ENCODE measurements around the gene EGFL8.
A peak's percentile ranks its signal among the peaks of the same experiment; 100 is the strongest.
"Not testable (repeated sequence)": the region's sequence is repeated elsewhere in the genome, so short reads cannot be mapped to it uniquely, and the experiment has no call there.

EGFL8 gene

GRCh38 chr6:32129297-32130088 is 34.9 kb upstream of the EGFL8 start:
- Mint-ChIP-seq H3K27ac (peak overlapping the region; percentile 95), H3K36me3 (peaks cover 27% of the 10 kb centered on the region), H3K9me3 (no peaks in the 10 kb centered on the region), H3K27me3 (peaks cover 18% of the 10 kb centered on the region), H3K4me3 (peak overlapping the region; percentile 96), H3K4me1 (peaks cover 46% of the 10 kb centered on the region)
- CTCF ChIA-PET = interaction anchor here (0.7 to 3.7 kb wide), 5 partner anchors 9 to 66 kb away, joined by 3 to 25 read pairs (median 4); partner anchors contain the start of gene GPSM3
- DNase-seq = no peak

GRCh38 chr6:32131439-32131948 is 32.9 kb upstream of the EGFL8 start:
- Mint-ChIP-seq H3K4me1 (peaks cover 38% of the 10 kb centered on the region), H3K9me3 (no peaks in the 10 kb centered on the region), H3K27ac (no peak overlapping the region), H3K27me3 (peaks cover 35% of the 10 kb centered on the region), H3K36me3 (peaks cover 20% of the 10 kb centered on the region), H3K4me3 (peak overlapping the region; percentile 28)
- no peak for DNase-seq
- CTCF ChIA-PET = interaction anchor here (1.1 to 1.9 kb wide), 2 partner anchors 13 to 64 kb away, joined by 3 to 4 read pairs; no protein-coding TSS in a partner anchor

- H3K27ac Mint-ChIP-seq = no peak overlapping the region
- CTCF ChIA-PET = interaction anchor here (1.1 to 1.9 kb wide), 2 partner anchors 13 to 63 kb away, joined by 3 to 4 read pairs; no protein-coding TSS in a partner anchor
- peaks cover 35% of the 10 kb centered on the region for H3K27me3 Mint-ChIP-seq
- H3K4me3 Mint-ChIP-seq = no peak overlapping the region
- H3K36me3 Mint-ChIP-seq = peaks cover 14% of the 10 kb centered on the region
- DNase-seq = no peak
- H3K9me3 Mint-ChIP-seq = no peaks in the 10 kb centered on the region
- H3K4me1 Mint-ChIP-seq = peaks cover 32% of the 10 kb centered on the region
Measured at GRCh38 chr6:32132110-32132509, 32.3 kb upstream of the EGFL8 start.

- Mint-ChIP-seq H3K36me3 (peaks cover 3% of the 10 kb centered on the region), H3K27me3 (peaks cover 35% of the 10 kb centered on the region), H3K4me3 (no peak overlapping the region), H3K4me1 (peaks cover 16% of the 10 kb centered on the region), H3K9me3 (no peaks in the 10 kb centered on the region), H3K27ac (no peak overlapping the region)
- DNase-seq = no peak
- CTCF ChIA-PET = no interaction called here
Measured at GRCh38 chr6:32133786-32134185, 30.6 kb upstream of the EGFL8 start.

DNA sequence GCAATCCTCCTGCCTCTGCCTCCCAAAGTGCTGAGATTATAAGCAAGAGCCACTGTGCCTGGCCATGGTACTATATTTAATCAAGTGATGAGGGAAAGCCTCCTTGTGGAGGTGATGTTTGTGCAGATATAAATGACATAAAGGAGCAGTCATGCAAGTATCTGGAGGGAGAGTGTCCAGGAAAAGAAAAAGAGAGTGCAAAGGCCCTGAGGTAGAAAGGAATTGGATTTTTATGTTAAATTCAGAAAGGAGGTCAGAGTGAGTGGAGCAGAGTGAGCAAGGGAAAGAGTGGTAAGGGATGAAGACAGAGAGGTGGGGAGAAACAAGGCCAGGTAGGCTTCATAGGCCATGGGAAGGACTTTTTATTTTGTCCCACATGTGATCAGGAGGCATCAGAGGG is 26.9 kb upstream of the EGFL8 start:
- Mint-ChIP-seq H3K9me3 (no peaks in the 10 kb centered on the region), H3K27ac (no peak overlapping the region), H3K4me1 (no peaks in the 10 kb centered on the region), H3K27me3 (peaks cover 32% of the 10 kb centered on the region), H3K4me3 (no peak overlapping the region), H3K36me3 (no peaks in the 10 kb centered on the region)
- CTCF ChIA-PET = no interaction called here
- DNase-seq = no peak

DNA sequence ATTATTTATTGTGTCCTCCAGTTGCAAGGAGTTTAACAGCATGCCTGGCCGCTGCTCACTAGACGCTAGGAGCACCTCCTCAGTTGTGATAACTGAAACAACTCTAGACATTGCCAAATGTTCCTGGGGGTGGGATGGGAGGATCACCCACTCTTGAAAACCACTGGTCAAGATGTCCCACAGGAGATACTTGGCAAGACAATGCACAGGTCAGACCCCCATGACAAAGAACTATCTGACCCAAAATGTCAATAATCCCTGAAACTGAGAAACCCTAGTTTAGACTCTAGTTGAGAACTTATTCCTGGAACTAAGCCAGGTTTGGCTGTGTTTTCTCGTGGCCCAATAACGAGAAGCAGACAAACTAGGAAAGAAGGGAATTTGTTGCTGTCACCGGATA is 24.8 kb upstream of the EGFL8 start:
- H3K27me3 Mint-ChIP-seq = peaks cover 25% of the 10 kb centered on the region

DNA sequence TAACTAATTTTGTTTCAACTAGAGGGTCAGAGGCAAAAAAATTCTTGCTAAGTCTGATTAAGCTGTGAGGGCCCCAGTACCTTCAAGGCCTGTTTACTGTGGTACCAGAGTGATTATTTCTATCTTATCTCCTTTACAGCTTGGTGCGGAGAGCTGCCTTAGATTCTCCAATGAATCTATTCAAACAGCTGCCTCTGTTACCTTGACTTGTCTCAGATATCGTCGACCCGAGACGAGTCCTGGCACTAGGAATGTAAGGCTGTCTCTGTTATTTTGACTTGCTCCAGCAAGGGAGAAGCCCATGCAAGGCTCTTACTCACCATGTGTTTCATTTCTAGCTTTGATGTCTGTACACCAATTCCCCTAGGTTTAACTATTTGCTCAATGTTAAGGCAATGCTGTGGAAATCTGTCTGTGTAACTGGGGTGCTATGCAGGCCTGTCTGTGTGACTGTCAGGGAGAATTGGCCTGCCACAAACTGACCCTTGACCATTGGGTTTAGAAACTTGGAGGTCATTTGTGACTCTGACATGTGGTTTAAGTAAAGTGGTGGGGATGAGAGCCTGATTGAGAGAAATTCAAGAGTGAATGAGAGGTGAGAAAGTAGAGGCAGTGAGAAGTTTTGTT is 23.9 kb upstream of the EGFL8 start:
- CTCF ChIA-PET = interaction anchor here (0.9 to 1.0 kb wide), 2 partner anchors 8 to 13 kb away, joined by 3 read pairs; partner anchors contain the start of gene ATF6B
- no peak for DNase-seq
- no peaks in the 10 kb centered on the region for H3K36me3 Mint-ChIP-seq
- H3K9me3 Mint-ChIP-seq = no peaks in the 10 kb centered on the region
- peaks cover 20% of the 10 kb centered on the region for H3K27me3 Mint-ChIP-seq
- no peaks in the 10 kb centered on the region for H3K4me1 Mint-ChIP-seq
- no peak overlapping the region for H3K27ac Mint-ChIP-seq
- no peak overlapping the region for H3K4me3 Mint-ChIP-seq

More for the DNA sequence above, 24.8 kb upstream of the EGFL8 start:
- Mint-ChIP-seq H3K27ac (no peak overlapping the region), H3K4me1 (no peaks in the 10 kb centered on the region), H3K36me3 (no peaks in the 10 kb centered on the region), H3K9me3 (no peaks in the 10 kb centered on the region), H3K4me3 (no peak overlapping the region)
- CTCF ChIA-PET = interaction anchor here (0.9 to 1.1 kb wide), 2 partner anchors 9 kb away, joined by 3 to 4 read pairs; partner anchors contain the start of gene FKBPL
- no peak for DNase-seq

- H3K27ac Mint-ChIP-seq, H3K9me3 Mint-ChIP-seq, H3K36me3 Mint-ChIP-seq, DNase-seq, CTCF ChIA-PET, H3K4me3 Mint-ChIP-seq: not testable (repeated sequence)
- peaks cover 51% of the 10 kb centered on the region for H3K27me3 Mint-ChIP-seq
- H3K4me1 Mint-ChIP-seq = peaks cover 15% of the 10 kb centered on the region
Measured at GRCh38 chr6:32144238-32144637, 20.2 kb upstream of the EGFL8 start.

DNA sequence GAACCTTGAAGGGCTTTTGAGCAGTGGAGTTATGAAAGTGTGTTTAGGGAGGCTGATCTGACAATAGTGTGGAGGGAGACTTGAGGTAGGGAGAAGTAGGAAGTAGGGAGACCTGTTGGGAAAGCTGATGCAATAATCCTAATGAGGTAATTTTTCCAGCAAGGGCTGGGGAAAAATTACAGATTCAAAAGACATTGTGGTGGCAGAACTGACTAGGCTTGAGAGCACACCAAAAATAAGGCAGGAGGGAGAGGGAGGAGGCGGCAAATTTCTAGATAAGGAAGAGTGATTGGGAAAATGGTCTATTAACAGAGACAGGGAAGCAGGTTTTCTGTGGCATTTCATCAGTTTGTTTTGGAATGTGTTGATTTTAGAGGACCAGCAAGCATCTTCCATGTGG is 18.1 kb upstream of the EGFL8 start:
- no peak overlapping the region for H3K4me3 Mint-ChIP-seq
- no peaks in the 10 kb centered on the region for H3K36me3 Mint-ChIP-seq
- H3K27ac Mint-ChIP-seq = no peak overlapping the region
- H3K27me3 Mint-ChIP-seq = peaks cover 69% of the 10 kb centered on the region
- H3K4me1 Mint-ChIP-seq = peaks cover 26% of the 10 kb centered on the region
- H3K9me3 Mint-ChIP-seq = no peaks in the 10 kb centered on the region
- DNase-seq = no peak
- CTCF ChIA-PET = interaction anchor here (1.0 to 1.2 kb wide), 2 partner anchors 12 to 35 kb away, joined by 3 read pairs; no protein-coding TSS in a partner anchor

DNA sequence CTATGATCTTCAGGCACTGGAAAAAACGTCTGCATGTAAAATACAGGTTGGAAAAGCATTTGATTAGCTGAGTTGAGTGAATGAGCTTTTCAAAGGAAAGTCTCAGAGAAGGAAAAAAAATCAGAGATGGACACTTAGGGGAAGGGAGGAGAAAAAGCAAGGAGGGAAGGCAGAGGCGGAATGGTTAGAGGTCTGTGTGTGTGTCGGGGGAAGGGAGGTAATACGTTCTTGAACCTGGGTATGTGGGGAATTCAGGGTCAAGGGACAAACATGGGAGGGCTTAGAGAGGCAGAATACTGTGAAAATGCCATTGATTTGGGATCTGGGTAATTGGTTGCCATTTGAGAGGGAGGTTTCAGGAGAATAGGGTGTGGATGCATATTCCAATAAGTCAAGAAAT is 17.7 kb upstream of the EGFL8 start:
- Mint-ChIP-seq H3K4me1 (peaks cover 28% of the 10 kb centered on the region), H3K4me3 (no peak overlapping the region), H3K27ac (no peak overlapping the region), H3K9me3 (no peaks in the 10 kb centered on the region), H3K27me3 (peaks cover 73% of the 10 kb centered on the region), H3K36me3 (no peaks in the 10 kb centered on the region)
- CTCF ChIA-PET = interaction anchor here (1.2 kb wide), 1 partner anchor 12 kb away, joined by 3 read pairs; no protein-coding TSS in a partner anchor
- no peak for DNase-seq

DNA sequence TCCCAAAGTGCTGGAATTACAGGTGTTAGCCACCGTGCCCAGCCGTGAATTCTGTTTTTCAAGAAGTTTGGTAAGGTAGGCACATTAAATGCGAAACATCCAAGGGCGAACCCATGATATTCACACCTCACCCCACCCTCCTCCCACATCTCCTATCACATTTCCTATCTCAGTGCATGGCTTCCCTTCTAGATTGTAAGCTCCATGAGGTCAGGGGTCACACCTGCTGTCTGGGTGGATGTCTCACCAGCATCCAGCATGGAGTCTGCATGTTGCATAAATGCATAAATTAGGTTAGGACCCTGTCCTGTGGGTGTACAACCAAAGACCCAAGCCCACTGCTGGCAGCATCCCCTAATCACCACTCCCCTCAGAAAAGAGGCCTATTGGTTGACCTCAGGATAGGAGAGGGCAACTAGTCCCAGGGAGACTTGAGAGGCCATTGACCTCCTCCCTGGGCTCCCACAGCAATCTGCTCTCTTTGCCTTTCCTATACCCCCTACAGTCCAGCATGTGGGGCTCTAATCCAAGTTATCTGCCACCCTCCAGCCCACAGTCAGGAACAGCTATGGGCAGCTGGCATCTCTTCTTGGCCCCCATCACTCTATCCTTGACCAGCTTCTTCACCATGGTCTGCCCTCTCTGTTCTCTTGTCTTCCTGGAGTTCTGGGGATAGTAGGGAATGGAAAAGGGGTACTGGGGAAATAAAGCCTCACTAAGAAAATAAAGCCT is 16.8 kb upstream of the EGFL8 start:
- H3K9me3 Mint-ChIP-seq = no peaks in the 10 kb centered on the region
- H3K27me3 Mint-ChIP-seq = peaks cover 75% of the 10 kb centered on the region
- no peak for DNase-seq
- peak overlapping the region; percentile 15 for H3K27ac Mint-ChIP-seq
- H3K36me3 Mint-ChIP-seq = no peaks in the 10 kb centered on the region
- peaks cover 35% of the 10 kb centered on the region for H3K4me1 Mint-ChIP-seq
- CTCF ChIA-PET = interaction anchor here (0.6 to 1.8 kb wide), 6 partner anchors 9 to 47 kb away, joined by 3 to 6 read pairs (median 3); no protein-coding TSS in a partner anchor
- H3K4me3 Mint-ChIP-seq = no peak overlapping the region

DNA sequence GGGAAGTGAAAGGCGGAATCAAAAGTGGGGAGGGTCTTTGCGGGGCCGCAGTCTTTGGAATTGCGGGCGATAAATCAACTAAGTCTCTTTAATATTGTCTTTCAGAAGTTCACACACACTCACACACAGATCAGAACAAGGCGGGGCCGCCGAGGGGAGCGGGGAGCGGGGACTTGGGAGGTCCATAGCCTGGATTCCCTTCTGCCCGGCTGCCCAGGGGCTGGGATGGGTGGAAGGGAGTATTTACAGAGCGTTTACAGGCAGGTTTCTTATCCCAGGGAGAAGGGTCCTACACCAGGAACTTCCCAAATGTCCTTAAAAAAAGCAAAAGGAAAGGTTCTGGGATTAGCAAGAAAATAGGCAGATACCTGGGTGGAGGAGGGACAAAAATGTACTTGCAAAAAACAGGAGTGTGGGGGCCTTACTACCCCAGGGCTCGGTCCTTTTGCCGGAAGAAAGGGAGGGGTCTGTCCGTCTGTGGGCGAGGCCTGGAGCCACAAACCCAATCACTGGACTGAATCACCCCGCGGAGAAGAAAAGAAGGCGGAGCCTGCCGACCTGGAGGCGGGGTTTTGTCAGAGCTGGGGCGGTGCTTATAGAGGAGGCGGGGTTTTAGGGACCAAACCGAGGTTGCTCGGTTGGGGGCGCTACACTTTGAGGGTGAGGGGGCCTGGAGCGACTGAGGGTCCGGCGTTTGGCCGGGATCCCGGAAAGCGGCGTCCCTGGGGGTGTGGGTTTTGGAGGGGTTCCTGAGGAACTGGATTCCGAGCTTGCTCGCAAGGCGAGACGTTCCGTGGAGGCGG is 15.9 kb upstream of the EGFL8 start:
- H3K4me3 Mint-ChIP-seq = peak overlapping the region; percentile 63
- CTCF ChIA-PET = interaction anchor here (0.6 to 1.8 kb wide), 7 partner anchors 8 to 47 kb away, joined by 3 to 6 read pairs (median 3); partner anchors contain the start of gene EGFL8
- no peaks in the 10 kb centered on the region for H3K9me3 Mint-ChIP-seq
- H3K36me3 Mint-ChIP-seq = no peaks in the 10 kb centered on the region
- peaks cover 83% of the 10 kb centered on the region for H3K27me3 Mint-ChIP-seq
- peak overlapping the region; percentile 70 for H3K27ac Mint-ChIP-seq
- peaks cover 43% of the 10 kb centered on the region for H3K4me1 Mint-ChIP-seq
- peak; percentile 76 for DNase-seq

DNA sequence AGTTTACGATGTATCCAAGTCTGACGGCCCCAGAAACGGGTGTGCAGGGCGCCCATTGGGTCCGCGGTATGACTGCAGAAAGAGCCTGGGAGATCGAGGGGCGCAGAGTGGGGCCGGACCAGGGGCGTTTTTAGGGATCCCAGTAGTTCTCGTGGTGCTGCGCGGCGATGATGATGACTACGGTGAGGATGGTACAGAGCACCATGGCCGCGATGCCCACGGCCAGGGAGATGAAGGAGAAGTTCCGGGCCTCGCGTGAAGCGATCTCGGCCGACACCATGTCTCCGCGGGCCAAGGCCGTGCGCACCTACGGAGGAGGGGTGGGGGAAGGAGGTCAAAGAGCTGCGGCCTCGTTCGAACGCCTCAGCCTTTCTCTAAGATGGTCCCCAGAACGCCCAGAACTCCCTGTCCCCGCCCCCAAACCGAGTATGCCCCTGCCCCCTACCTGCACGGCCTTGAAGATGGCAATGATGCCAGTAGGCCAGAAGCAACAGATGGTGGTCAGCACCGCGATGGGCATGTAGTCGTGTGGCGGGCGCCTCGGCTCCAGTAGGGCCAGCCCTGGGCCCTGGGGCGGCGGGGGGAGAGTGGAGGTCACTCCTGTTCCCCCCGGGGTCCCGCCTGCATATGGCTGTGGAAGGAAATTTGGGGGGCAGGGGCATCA is 15.2 kb upstream of the EGFL8 start:
- Mint-ChIP-seq H3K27ac (peak overlapping the region; percentile 70), H3K36me3 (no peaks in the 10 kb centered on the region), H3K4me1 (peaks cover 49% of the 10 kb centered on the region), H3K9me3 (no peaks in the 10 kb centered on the region), H3K4me3 (peak overlapping the region; percentile 63), H3K27me3 (peaks cover 89% of the 10 kb centered on the region)
- CTCF ChIA-PET = interaction anchor here (0.7 to 1.8 kb wide), 5 partner anchors 9 to 31 kb away, joined by 3 to 6 read pairs (median 3); partner anchors contain the start of gene EGFL8
- no peak for DNase-seq
